Glutamatergic neuron (in vitro differentiated cells): ENCODE measurements around the gene DACT2. TPM values are rescaled to one million over a fixed set of nuclear protein-coding genes. Genes with fewer than 3 reads are reported as not detected.

ENCODE experiments used
- DNase-seq: peaks from one replicate; pipeline ENCODE4 v3.0.0; 2022
- H3K27ac Mint-ChIP-seq: one replicate; pipeline ENCODE4 v1.8.0; 2020; ENCODE audit warnings: mild to moderate bottlenecking, mixed read lengths, inconsistent platforms; ENCODE audit not compliant: unreplicated experiment
- H3K27me3 Mint-ChIP-seq: one replicate; pipeline ENCODE4 v1.8.0; 2020; ENCODE audit warnings: mild to moderate bottlenecking, moderate library complexity, mixed read lengths, inconsistent platforms; ENCODE audit not compliant: unreplicated experiment
- H3K36me3 Mint-ChIP-seq: one replicate; pipeline ENCODE4 v1.8.0; 2020; ENCODE audit warnings: mild to moderate bottlenecking, mixed read lengths, inconsistent platforms; ENCODE audit not compliant: unreplicated experiment
- H3K4me1 Mint-ChIP-seq: one replicate; pipeline ENCODE4 v1.8.0; 2020; ENCODE audit warnings: mild to moderate bottlenecking, low read depth, mixed read lengths, inconsistent platforms; ENCODE audit not compliant: unreplicated experiment
- H3K4me3 Mint-ChIP-seq: one replicate; pipeline ENCODE4 v1.8.0; 2020; ENCODE audit warnings: mild to moderate bottlenecking, mixed read lengths, inconsistent platforms; ENCODE audit not compliant: unreplicated experiment
- H3K9me3 Mint-ChIP-seq: one replicate; pipeline ENCODE4 v1.8.0; 2020; ENCODE audit warnings: mild to moderate bottlenecking, moderate library complexity, mixed read lengths, inconsistent platforms; ENCODE audit not compliant: unreplicated experiment
- CTCF ChIP-seq: fragments of 200-600 bp; sonication (generic); IDR thresholded peaks from one replicate; pipeline ENCODE4 v1.5.0; 2021; ENCODE audit not compliant: partially characterized antibody, unreplicated experiment
- total RNA-seq: library from RNA; stranded (reverse); fragmentation: NEBNext Ultra II Directional; extraction: Animal tissue kit (Norgen Biotek cat#: 25700); gene quantifications from one replicate; pipeline ENCODE4 v1.2.1, GENCODE V29; 2021; ENCODE audit not compliant: unreplicated experiment

The DACT2 gene
- total RNA-seq, 1 donor from 2014 or later, result 0.22 TPM

GRCh38 chr6:168300975-168301647, 18.5 kb downstream of the DACT2 start:
- no peak for DNase-seq
- Mint-ChIP-seq H3K36me3 (no peaks in the 10 kb centered on the region), H3K4me1 (peaks cover 25% of the 10 kb centered on the region), H3K27ac (no peak overlapping the region), H3K27me3 (peaks cover 3% of the 10 kb centered on the region), H3K4me3 (no peak overlapping the region), H3K9me3 (peaks cover 4% of the 10 kb centered on the region)
- TF ChIP-seq CTCF, result no peak

- no peak overlapping the region for H3K27ac Mint-ChIP-seq
- H3K9me3 Mint-ChIP-seq, result peaks cover 4% of the 10 kb centered on the region
- no peak for TF ChIP-seq CTCF
- H3K4me1 Mint-ChIP-seq, result peaks cover 21% of the 10 kb centered on the region
- H3K36me3 Mint-ChIP-seq, result peaks cover 5% of the 10 kb centered on the region
- no peaks in the 10 kb centered on the region for H3K27me3 Mint-ChIP-seq
- DNase-seq, result no peak
- H3K4me3 Mint-ChIP-seq, result no peak overlapping the region
These were observed 19.8 kb downstream of the DACT2 start for GRCh38 chr6:168299541-168300511.

- Mint-ChIP-seq H3K9me3 (peaks cover 3% of the 10 kb centered on the region), H3K4me3 (no peak overlapping the region), H3K27ac (no peak overlapping the region), H3K27me3 (no peaks in the 10 kb centered on the region), H3K4me1 (peaks cover 13% of the 10 kb centered on the region), H3K36me3 (peaks cover 5% of the 10 kb centered on the region)
- TF ChIP-seq CTCF, result no peak
- DNase-seq, result no peak
These were observed 21.9 kb downstream of the DACT2 start for GRCh38 chr6:168297643-168298042.

- H3K4me1 Mint-ChIP-seq, result no peaks in the 10 kb centered on the region
- DNase-seq, result no peak
- no peak for TF ChIP-seq CTCF
- peaks cover 3% of the 10 kb centered on the region for H3K9me3 Mint-ChIP-seq
- no peak overlapping the region for H3K4me3 Mint-ChIP-seq
- H3K27me3 Mint-ChIP-seq, result no peaks in the 10 kb centered on the region
- H3K36me3 Mint-ChIP-seq, result peaks cover 5% of the 10 kb centered on the region
- H3K27ac Mint-ChIP-seq, result no peak overlapping the region
These were observed 24.7 kb downstream of the DACT2 start for GRCh38 chr6:168294901-168295300.
